Activated T-cell treated with anti-CD3 and anti-CD28 coated beads, Interleukin-2, amount 50 U/mL, for 24 hours (primary cell): ENCODE measurements around the gene SCGB1D4.

ENCODE experiments used
- DNase-seq: peaks from one replicate; pipeline ENCODE4 v3.0.0-alpha.2; 2020
- H3K27ac Mint-ChIP-seq: 2 replicates; pipeline ENCODE4 v1.8.0; 2020; ENCODE audit warnings: mild to moderate bottlenecking, mixed read lengths
- H3K27me3 Mint-ChIP-seq: 2 replicates; pipeline ENCODE4 v1.8.0; 2020; ENCODE audit warnings: mixed read lengths
- H3K36me3 Mint-ChIP-seq: 2 replicates; pipeline ENCODE4 v1.8.0; 2020; ENCODE audit warnings: low read depth, mixed read lengths
- H3K4me1 Mint-ChIP-seq: 2 replicates; pipeline ENCODE4 v1.8.0; 2020; ENCODE audit warnings: low read depth, mixed read lengths
- H3K4me3 Mint-ChIP-seq: 2 replicates; pipeline ENCODE4 v1.8.0; 2020; ENCODE audit warnings: mild to moderate bottlenecking, moderate library complexity, mixed read lengths
- H3K9me3 Mint-ChIP-seq: 2 replicates; pipeline ENCODE4 v1.8.0; 2020; ENCODE audit warnings: mixed read lengths

The SCGB1D4 gene

GRCh38 chr11:62324731-62325556 lies 26.1 kb upstream of the SCGB1D4 start:
- H3K4me1 Mint-ChIP-seq, result peaks cover 1% of the 10 kb centered on the region
- no peak overlapping the region for H3K27ac Mint-ChIP-seq
- H3K9me3 Mint-ChIP-seq, result no peaks in the 10 kb centered on the region
- no peak overlapping the region for H3K4me3 Mint-ChIP-seq
- peaks cover 19% of the 10 kb centered on the region for H3K27me3 Mint-ChIP-seq
- H3K36me3 Mint-ChIP-seq, result no peaks in the 10 kb centered on the region
- DNase-seq, result peak; percentile 57

- Mint-ChIP-seq H3K4me1 (peaks cover 1% of the 10 kb centered on the region), H3K27ac (no peak overlapping the region), H3K36me3 (no peaks in the 10 kb centered on the region), H3K4me3 (no peak overlapping the region), H3K9me3 (no peaks in the 10 kb centered on the region), H3K27me3 (peaks cover 10% of the 10 kb centered on the region)
- no peak for DNase-seq
These were observed 23.6 kb upstream of the SCGB1D4 start for GRCh38 chr11:62322524-62322923.

GRCh38 chr11:62315431-62315830 lies 16.6 kb upstream of the SCGB1D4 start:
- Mint-ChIP-seq H3K27me3 (peaks cover 32% of the 10 kb centered on the region), H3K36me3 (no peaks in the 10 kb centered on the region), H3K4me3 (no peak overlapping the region), H3K9me3 (no peaks in the 10 kb centered on the region), H3K4me1 (peaks cover 10% of the 10 kb centered on the region), H3K27ac (no peak overlapping the region)
- no peak for DNase-seq

GRCh38 chr11:62309991-62310390 lies 11.1 kb upstream of the SCGB1D4 start:
- Mint-ChIP-seq H3K4me3 (no peak overlapping the region), H3K36me3 (no peaks in the 10 kb centered on the region), H3K4me1 (peaks cover 10% of the 10 kb centered on the region), H3K27ac (no peak overlapping the region), H3K27me3 (peaks cover 54% of the 10 kb centered on the region), H3K9me3 (no peaks in the 10 kb centered on the region)
- DNase-seq, result no peak

- peaks cover 10% of the 10 kb centered on the region for H3K4me1 Mint-ChIP-seq
- no peak overlapping the region for H3K4me3 Mint-ChIP-seq
- H3K27me3 Mint-ChIP-seq, result peaks cover 47% of the 10 kb centered on the region
- DNase-seq, result no peak
- no peaks in the 10 kb centered on the region for H3K9me3 Mint-ChIP-seq
- H3K27ac Mint-ChIP-seq, result no peak overlapping the region
- no peaks in the 10 kb centered on the region for H3K36me3 Mint-ChIP-seq
These were observed 9.1 kb upstream of the SCGB1D4 start for GRCh38 chr11:62307950-62308349.

GRCh38 chr11:62306227-62306626 lies 7.4 kb upstream of the SCGB1D4 start:
- Mint-ChIP-seq H3K27me3 (peaks cover 45% of the 10 kb centered on the region), H3K36me3 (no peaks in the 10 kb centered on the region), H3K4me3 (no peak overlapping the region), H3K4me1 (peaks cover 3% of the 10 kb centered on the region), H3K9me3 (no peaks in the 10 kb centered on the region), H3K27ac (no peak overlapping the region)
- no peak for DNase-seq

GRCh38 chr11:62295504-62295903 lies 3.4 kb downstream of the SCGB1D4 start:
- Mint-ChIP-seq H3K27ac (no peak overlapping the region), H3K9me3 (peaks cover 2% of the 10 kb centered on the region), H3K27me3 (peaks cover 34% of the 10 kb centered on the region), H3K4me1 (no peaks in the 10 kb centered on the region), H3K36me3 (no peaks in the 10 kb centered on the region), H3K4me3 (no peak overlapping the region)
- DNase-seq, result no peak

- Mint-ChIP-seq H3K4me1 (no peaks in the 10 kb centered on the region), H3K27ac (no peak overlapping the region), H3K4me3 (no peak overlapping the region), H3K9me3 (no peaks in the 10 kb centered on the region), H3K36me3 (no peaks in the 10 kb centered on the region), H3K27me3 (peaks cover 3% of the 10 kb centered on the region)
- no peak for DNase-seq
These were observed 18.4 kb downstream of the SCGB1D4 start for GRCh38 chr11:62280452-62280851.

- no peak overlapping the region for H3K4me3 Mint-ChIP-seq
- DNase-seq, result no peak
- no peaks in the 10 kb centered on the region for H3K4me1 Mint-ChIP-seq
- no peaks in the 10 kb centered on the region for H3K36me3 Mint-ChIP-seq
- H3K27ac Mint-ChIP-seq, result no peak overlapping the region
- no peaks in the 10 kb centered on the region for H3K9me3 Mint-ChIP-seq
- H3K27me3 Mint-ChIP-seq, result peaks cover 11% of the 10 kb centered on the region
These were observed 25.0 kb downstream of the SCGB1D4 start for GRCh38 chr11:62273789-62274275.

GRCh38 chr11:62273284-62273683 lies 25.6 kb downstream of the SCGB1D4 start:
- Mint-ChIP-seq H3K4me1 (peaks cover 3% of the 10 kb centered on the region), H3K9me3 (no peaks in the 10 kb centered on the region), H3K27ac (no peak overlapping the region), H3K36me3 (no peaks in the 10 kb centered on the region), H3K27me3 (peaks cover 16% of the 10 kb centered on the region), H3K4me3 (no peak overlapping the region)
- no peak for DNase-seq

- Mint-ChIP-seq H3K27ac (no peak within 1 kb of the TSS), H3K36me3 (no peaks in the 10 kb centered on the region), H3K4me3 (no peak within 1 kb of the TSS), H3K27me3 (peaks cover 30% of the 10 kb centered on the region), H3K4me1 (peaks cover 31% of the 10 kb centered on the region), H3K9me3 (no peaks in the 10 kb centered on the region)
- no peak for DNase-seq
These were observed 29.1 kb downstream of the SCGB1D4 start, which contains the start of gene SCGB2A2 for GRCh38 chr11:62269654-62270278. Gene SCGB2A2, plus strand, starts transcription at chr11:62270158. Its CDS starts 59 bp downstream, at chr11:62270217.

GRCh38 chr11:62267576-62267975 lies 31.3 kb downstream of the SCGB1D4 start:
- no peak for DNase-seq
- Mint-ChIP-seq H3K27me3 (peaks cover 39% of the 10 kb centered on the region), H3K4me3 (no peak overlapping the region), H3K27ac (peak overlapping the region; percentile 86), H3K4me1 (peaks cover 40% of the 10 kb centered on the region), H3K36me3 (no peaks in the 10 kb centered on the region), H3K9me3 (peaks cover 2% of the 10 kb centered on the region)

- DNase-seq, result no peak
- peaks cover 2% of the 10 kb centered on the region for H3K9me3 Mint-ChIP-seq
- no peak overlapping the region for H3K4me3 Mint-ChIP-seq
- peaks cover 40% of the 10 kb centered on the region for H3K4me1 Mint-ChIP-seq
- no peaks in the 10 kb centered on the region for H3K36me3 Mint-ChIP-seq
- peak overlapping the region; percentile 86 for H3K27ac Mint-ChIP-seq
- peaks cover 39% of the 10 kb centered on the region for H3K27me3 Mint-ChIP-seq
These were observed 31.8 kb downstream of the SCGB1D4 start for GRCh38 chr11:62267050-62267449.

GRCh38 chr11:62266558-62266957 lies 32.3 kb downstream of the SCGB1D4 start:
- Mint-ChIP-seq H3K27ac (peak overlapping the region; percentile 86), H3K4me3 (no peak overlapping the region), H3K27me3 (peaks cover 42% of the 10 kb centered on the region), H3K4me1 (peaks cover 44% of the 10 kb centered on the region), H3K9me3 (peaks cover 2% of the 10 kb centered on the region), H3K36me3 (no peaks in the 10 kb centered on the region)
- no peak for DNase-seq

GRCh38 chr11:62264004-62264403 lies 34.9 kb downstream of the SCGB1D4 start:
- peaks cover 45% of the 10 kb centered on the region for H3K4me1 Mint-ChIP-seq
- H3K4me3 Mint-ChIP-seq, result no peak overlapping the region
- H3K27ac Mint-ChIP-seq, result no peak overlapping the region
- H3K27me3 Mint-ChIP-seq, result peaks cover 33% of the 10 kb centered on the region
- H3K36me3 Mint-ChIP-seq, result no peaks in the 10 kb centered on the region
- DNase-seq, result no peak
- H3K9me3 Mint-ChIP-seq, result peaks cover 2% of the 10 kb centered on the region
